ENCODE measurements around the gene LENEP.

- TF ChIP-seq POLR2A (IDR thresholded peaks at IDR 0.05; ENCODE audit: control extremely low read depth in 1 of 2, low read depth in 2 of 2, low read length in 2 of 2) = no peak; a peak in 1 of 3 replicates
- TF ChIP-seq TCF12 (IDR thresholded peaks at IDR 0.05; ENCODE audit: low read depth, low read length) = no peak
- TF ChIP-seq, protein P1, sequence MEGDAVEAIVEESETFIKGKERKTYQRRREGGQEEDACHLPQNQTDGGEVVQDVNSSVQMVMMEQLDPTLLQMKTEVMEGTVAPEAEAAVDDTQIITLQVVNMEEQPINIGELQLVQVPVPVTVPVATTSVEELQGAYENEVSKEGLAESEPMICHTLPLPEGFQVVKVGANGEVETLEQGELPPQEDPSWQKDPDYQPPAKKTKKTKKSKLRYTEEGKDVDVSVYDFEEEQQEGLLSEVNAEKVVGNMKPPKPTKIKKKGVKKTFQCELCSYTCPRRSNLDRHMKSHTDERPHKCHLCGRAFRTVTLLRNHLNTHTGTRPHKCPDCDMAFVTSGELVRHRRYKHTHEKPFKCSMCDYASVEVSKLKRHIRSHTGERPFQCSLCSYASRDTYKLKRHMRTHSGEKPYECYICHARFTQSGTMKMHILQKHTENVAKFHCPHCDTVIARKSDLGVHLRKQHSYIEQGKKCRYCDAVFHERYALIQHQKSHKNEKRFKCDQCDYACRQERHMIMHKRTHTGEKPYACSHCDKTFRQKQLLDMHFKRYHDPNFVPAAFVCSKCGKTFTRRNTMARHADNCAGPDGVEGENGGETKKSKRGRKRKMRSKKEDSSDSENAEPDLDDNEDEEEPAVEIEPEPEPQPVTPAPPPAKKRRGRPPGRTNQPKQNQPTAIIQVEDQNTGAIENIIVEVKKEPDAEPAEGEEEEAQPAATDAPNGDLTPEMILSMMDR (IDR thresholded peaks at IDR 0.05; ENCODE audit: control extremely low read depth in 1 of 3, insufficient read depth in 1 of 3, low read depth in 1 of 3, low read length in 3 of 3) = peak in 1 of 3 experiments; percentile 10; a peak in 1 of 4 replicates
- TF ChIP-seq POLR2AphosphoS5 (IDR thresholded peaks at IDR 0.05; ENCODE audit: low read depth, low read length) = no peak; the same call in 1 of the 2 replicates
- no peak for TF ChIP-seq RXRA (IDR thresholded peaks at IDR 0.05; ENCODE audit: insufficient read depth, low read depth, low read length)
- no peak for TF ChIP-seq RFX5 (IDR thresholded peaks at IDR 0.05; ENCODE audit: borderline replicate concordance, low read depth, low read length)
- no peak for TF ChIP-seq ZNF274 (IDR thresholded peaks at IDR 0.05; ENCODE audit: borderline replicate concordance, extremely low read depth, low read length)
- no peak for TF ChIP-seq MAX (IDR thresholded peaks at IDR 0.05)
Measured at GRCh38 chr1:154955718-154956543, 37.5 kb upstream of the LENEP start, which contains the start of gene PBXIP1.
